ENCODE measurements around the gene CDHR2.

- no peak for TF ChIP-seq CTCF (IDR thresholded peaks at IDR 0.05; ENCODE audit: insufficient read depth, low read length)
- TF ChIP-seq GABPA (IDR thresholded peaks at IDR 0.05; ENCODE audit: low read depth), result no peak
- TF ChIP-seq, protein P1, sequence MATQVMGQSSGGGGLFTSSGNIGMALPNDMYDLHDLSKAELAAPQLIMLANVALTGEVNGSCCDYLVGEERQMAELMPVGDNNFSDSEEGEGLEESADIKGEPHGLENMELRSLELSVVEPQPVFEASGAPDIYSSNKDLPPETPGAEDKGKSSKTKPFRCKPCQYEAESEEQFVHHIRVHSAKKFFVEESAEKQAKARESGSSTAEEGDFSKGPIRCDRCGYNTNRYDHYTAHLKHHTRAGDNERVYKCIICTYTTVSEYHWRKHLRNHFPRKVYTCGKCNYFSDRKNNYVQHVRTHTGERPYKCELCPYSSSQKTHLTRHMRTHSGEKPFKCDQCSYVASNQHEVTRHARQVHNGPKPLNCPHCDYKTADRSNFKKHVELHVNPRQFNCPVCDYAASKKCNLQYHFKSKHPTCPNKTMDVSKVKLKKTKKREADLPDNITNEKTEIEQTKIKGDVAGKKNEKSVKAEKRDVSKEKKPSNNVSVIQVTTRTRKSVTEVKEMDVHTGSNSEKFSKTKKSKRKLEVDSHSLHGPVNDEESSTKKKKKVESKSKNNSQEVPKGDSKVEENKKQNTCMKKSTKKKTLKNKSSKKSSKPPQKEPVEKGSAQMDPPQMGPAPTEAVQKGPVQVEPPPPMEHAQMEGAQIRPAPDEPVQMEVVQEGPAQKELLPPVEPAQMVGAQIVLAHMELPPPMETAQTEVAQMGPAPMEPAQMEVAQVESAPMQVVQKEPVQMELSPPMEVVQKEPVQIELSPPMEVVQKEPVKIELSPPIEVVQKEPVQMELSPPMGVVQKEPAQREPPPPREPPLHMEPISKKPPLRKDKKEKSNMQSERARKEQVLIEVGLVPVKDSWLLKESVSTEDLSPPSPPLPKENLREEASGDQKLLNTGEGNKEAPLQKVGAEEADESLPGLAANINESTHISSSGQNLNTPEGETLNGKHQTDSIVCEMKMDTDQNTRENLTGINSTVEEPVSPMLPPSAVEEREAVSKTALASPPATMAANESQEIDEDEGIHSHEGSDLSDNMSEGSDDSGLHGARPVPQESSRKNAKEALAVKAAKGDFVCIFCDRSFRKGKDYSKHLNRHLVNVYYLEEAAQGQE (IDR thresholded peaks at IDR 0.05; ENCODE audit: insufficient replicate concordance, low read depth), result peak; percentile 20
- no peak for TF ChIP-seq SPI1 (IDR thresholded peaks at IDR 0.05; ENCODE audit: borderline replicate concordance, low read depth)
- TF ChIP-seq POLR2AphosphoS5 (IDR thresholded peaks at IDR 0.05; ENCODE audit: low read depth), result no peak
Measured at GRCh38 chr5:176620333-176620981, 71.3 kb downstream of the CDHR2 start.
